Testis (tissue), 2 donors: ENCODE data around the gene PPM1H.

Experiments used
- POLR2A ChIP-seq: fragments of 450-650 bp; IDR thresholded peaks from one replicate; pipeline ENCODE4 v1.6.1; 2017; ENCODE audit warnings: antibody characterized with exemption, mild to moderate bottlenecking, moderate library complexity
- TF ChIP-seq, protein P1 (sequence below), 3 experiments: fragments of 450-650 bp in 2 of 3; fragments of 200-600 bp in 1 of 3; sonication (generic) in 1 of 3; IDR thresholded peaks; one replicate each; pipeline ENCODE4 v1.5.1; 2016 to 2019; ENCODE audit warnings: antibody characterized with exemption in 3 of 3, mild to moderate bottlenecking in 2 of 3, moderate library complexity in 1 of 3

DNA sequence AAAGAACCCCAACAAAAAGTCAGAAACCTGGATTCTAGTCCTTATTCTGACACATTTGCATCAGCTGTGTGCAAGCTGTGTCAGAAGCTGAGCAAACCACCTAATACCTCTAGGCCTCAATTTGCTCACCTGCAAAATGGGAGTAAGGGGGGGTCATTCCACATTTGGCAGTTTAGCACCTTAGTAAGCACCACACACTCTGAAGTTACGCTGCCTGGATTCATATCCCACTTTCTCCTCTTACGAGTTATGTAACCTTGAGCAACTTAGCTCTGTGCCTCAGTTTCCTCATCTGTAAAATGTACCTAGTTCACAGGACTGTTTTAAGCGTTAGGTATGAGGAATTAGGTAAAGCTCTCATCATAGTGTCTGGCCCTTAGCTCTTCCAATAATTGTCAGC is 218.9 kb downstream of the PPM1H start:
- TF ChIP-seq, protein P1, sequence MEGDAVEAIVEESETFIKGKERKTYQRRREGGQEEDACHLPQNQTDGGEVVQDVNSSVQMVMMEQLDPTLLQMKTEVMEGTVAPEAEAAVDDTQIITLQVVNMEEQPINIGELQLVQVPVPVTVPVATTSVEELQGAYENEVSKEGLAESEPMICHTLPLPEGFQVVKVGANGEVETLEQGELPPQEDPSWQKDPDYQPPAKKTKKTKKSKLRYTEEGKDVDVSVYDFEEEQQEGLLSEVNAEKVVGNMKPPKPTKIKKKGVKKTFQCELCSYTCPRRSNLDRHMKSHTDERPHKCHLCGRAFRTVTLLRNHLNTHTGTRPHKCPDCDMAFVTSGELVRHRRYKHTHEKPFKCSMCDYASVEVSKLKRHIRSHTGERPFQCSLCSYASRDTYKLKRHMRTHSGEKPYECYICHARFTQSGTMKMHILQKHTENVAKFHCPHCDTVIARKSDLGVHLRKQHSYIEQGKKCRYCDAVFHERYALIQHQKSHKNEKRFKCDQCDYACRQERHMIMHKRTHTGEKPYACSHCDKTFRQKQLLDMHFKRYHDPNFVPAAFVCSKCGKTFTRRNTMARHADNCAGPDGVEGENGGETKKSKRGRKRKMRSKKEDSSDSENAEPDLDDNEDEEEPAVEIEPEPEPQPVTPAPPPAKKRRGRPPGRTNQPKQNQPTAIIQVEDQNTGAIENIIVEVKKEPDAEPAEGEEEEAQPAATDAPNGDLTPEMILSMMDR (IDR thresholded peaks at IDR 0.05) = no peak
- no peak for TF ChIP-seq POLR2A
